GM12891 (cell line): ENCODE data around the gene ABLIM2.

ENCODE experiments used
- DNase-seq: peaks from one replicate; pipeline ENCODE4 v3.0.0; 2011; ENCODE audit warnings: low spot score; ENCODE audit not compliant: insufficient read length
- FAIRE-seq: peaks from 2 replicates; lab custom pipeline; 2011; peaks lifted over from hg19 to GRCh38; lab: Jason Lieb, UNC
- PAX5 ChIP-seq: IDR thresholded peaks from 2 replicates; pipeline ENCODE4 v1.6.1; 2011; ENCODE audit warnings: low read length, moderate library complexity, mild to moderate bottlenecking; ENCODE audit not compliant: insufficient read depth, severe bottlenecking
- POLR2A ChIP-seq: IDR thresholded peaks from 2 replicates; pipeline ENCODE4 v1.6.1; 2011; ENCODE audit warnings: low read depth, low read length, control low read depth
- POLR2AphosphoS5 ChIP-seq: IDR thresholded peaks from 2 replicates; pipeline ENCODE4 v1.6.1; 2011; ENCODE audit warnings: low read depth, low read length, control low read depth
- POU2F2 ChIP-seq: IDR thresholded peaks from 2 replicates; pipeline ENCODE4 v1.6.1; 2011; ENCODE audit warnings: low read depth, mild to moderate bottlenecking, control low read depth, low read length, moderate library complexity
- SPI1 ChIP-seq: IDR thresholded peaks from 2 replicates; pipeline ENCODE4 v1.6.1; 2011; ENCODE audit warnings: low read depth, low read length, control low read depth
- TAF1 ChIP-seq: IDR thresholded peaks from 2 replicates; pipeline ENCODE4 v1.6.1; 2011; ENCODE audit warnings: low read depth, low read length, control low read depth

Gene ABLIM2

GRCh38 chr4:8045909-8046308 lies 112.7 kb downstream of the ABLIM2 start:
- DNase-seq = no peak
- no peak for FAIRE-seq
- no peak for TF ChIP-seq POLR2A
- no peak for TF ChIP-seq SPI1
- no peak for TF ChIP-seq TAF1
- TF ChIP-seq POU2F2 = no peak
- no peak for TF ChIP-seq POLR2AphosphoS5
- TF ChIP-seq PAX5 = no peak

- FAIRE-seq (no peak), DNase-seq (no peak)
- TF ChIP-seq TAF1 (no peak), POLR2AphosphoS5 (no peak), POU2F2 (no peak), PAX5 (no peak), POLR2A (no peak), SPI1 (no peak)
Observed at GRCh38 chr4:8044699-8045098, 113.9 kb downstream of the ABLIM2 start.

DNA sequence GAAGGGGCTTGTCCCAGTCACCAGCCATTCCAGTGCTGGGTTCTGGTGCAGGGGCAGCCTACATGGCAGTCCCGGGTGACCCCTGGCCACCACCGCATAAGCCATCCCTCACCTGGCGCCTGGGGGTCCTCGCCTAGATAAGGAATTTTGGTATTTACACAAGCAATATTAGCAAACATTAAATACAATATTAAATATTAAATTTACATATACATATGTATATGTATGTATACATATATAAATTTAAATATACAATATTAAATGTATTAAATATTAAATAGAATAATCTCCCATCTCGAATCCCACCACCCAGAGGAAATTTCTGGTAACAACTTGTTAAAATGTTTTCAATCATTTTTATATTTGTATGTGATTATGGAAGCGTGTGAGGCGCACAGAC lies 114.4 kb downstream of the ABLIM2 start:
- DNase-seq (no peak), FAIRE-seq (no peak)
- TF ChIP-seq POLR2A (no peak), PAX5 (no peak), POLR2AphosphoS5 (no peak), TAF1 (no peak), SPI1 (no peak), POU2F2 (no peak)

- TF ChIP-seq POLR2AphosphoS5 = no peak
- TF ChIP-seq POU2F2 = no peak
- no peak for TF ChIP-seq POLR2A
- no peak for TF ChIP-seq PAX5
- no peak for TF ChIP-seq SPI1
- no peak for TF ChIP-seq TAF1
Observed at GRCh38 chr4:8043596-8043995, 115.0 kb downstream of the ABLIM2 start.

GRCh38 chr4:8041868-8042267 lies 116.7 kb downstream of the ABLIM2 start:
- FAIRE-seq (no peak), DNase-seq (no peak)
- no peak for TF ChIP-seq POLR2AphosphoS5
- no peak for TF ChIP-seq TAF1
- TF ChIP-seq PAX5 = no peak
- TF ChIP-seq POU2F2 = no peak
- no peak for TF ChIP-seq POLR2A
- no peak for TF ChIP-seq SPI1

More at GRCh38 chr4:8043596-8043995, 115.0 kb downstream of the ABLIM2 start:
- DNase-seq (no peak), FAIRE-seq (no peak)

GRCh38 chr4:8041172-8041571 lies 117.4 kb downstream of the ABLIM2 start:
- FAIRE-seq = no peak

DNA sequence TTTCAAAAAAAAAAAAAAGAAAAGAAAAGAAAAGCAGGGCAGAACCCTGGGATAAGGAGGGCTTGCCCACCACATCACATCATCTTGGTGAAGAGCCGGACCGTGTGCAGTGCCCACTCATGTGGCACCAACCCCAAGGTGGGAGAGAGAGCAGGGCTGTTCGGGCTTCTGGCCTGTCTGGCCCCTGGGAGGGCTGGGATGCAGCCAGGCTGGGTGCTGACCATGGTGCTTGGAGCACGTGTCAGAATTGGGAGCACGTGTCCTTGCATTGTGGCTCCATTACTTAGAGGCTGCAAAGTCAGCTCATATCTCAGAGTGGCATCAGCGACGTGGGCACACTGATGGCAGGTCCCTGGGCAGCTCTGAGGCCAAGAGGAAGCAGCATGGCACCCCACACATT lies 118.0 kb downstream of the ABLIM2 start:
- no peak for FAIRE-seq
- TF ChIP-seq PAX5 = no peak
- no peak for TF ChIP-seq POLR2AphosphoS5
- TF ChIP-seq TAF1 = no peak
- no peak for TF ChIP-seq SPI1
- DNase-seq = no peak

More at GRCh38 chr4:8041172-8041571, 117.4 kb downstream of the ABLIM2 start:
- no peak for DNase-seq
- TF ChIP-seq POU2F2 (no peak), TAF1 (no peak), POLR2A (no peak), PAX5 (no peak), POLR2AphosphoS5 (no peak)

GRCh38 chr4:8039853-8040252 lies 118.8 kb downstream of the ABLIM2 start:
- no peak for DNase-seq
- TF ChIP-seq POU2F2 = no peak
- no peak for TF ChIP-seq TAF1
- no peak for TF ChIP-seq PAX5
- no peak for TF ChIP-seq POLR2A
- TF ChIP-seq SPI1 = no peak
- TF ChIP-seq POLR2AphosphoS5 = no peak
- FAIRE-seq = no peak

DNA sequence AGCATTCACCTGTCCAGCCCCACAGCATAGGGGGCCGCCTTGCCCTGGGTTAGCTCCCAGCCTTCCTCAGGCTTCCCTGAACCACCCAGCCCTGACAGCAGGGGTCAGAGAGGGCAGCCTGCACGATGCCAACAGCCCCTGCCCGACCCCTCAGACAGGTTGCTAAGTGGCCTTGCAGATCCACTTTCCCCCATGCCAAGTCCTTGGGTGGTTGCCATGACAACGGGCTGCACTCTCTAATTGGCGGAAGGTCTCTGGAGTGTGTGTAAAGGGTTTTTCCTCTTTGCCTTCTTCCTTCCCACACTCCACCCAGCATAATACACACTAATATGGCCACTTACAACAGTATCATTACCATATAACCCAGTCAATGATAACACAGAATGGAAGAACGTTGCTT lies 119.3 kb downstream of the ABLIM2 start:
- DNase-seq (no peak), FAIRE-seq (no peak)
- no peak for TF ChIP-seq TAF1
- no peak for TF ChIP-seq POU2F2

- FAIRE-seq = no peak
- no peak for TF ChIP-seq PAX5
- DNase-seq = no peak
Observed at GRCh38 chr4:8038719-8039251, 119.8 kb downstream of the ABLIM2 start.

DNA sequence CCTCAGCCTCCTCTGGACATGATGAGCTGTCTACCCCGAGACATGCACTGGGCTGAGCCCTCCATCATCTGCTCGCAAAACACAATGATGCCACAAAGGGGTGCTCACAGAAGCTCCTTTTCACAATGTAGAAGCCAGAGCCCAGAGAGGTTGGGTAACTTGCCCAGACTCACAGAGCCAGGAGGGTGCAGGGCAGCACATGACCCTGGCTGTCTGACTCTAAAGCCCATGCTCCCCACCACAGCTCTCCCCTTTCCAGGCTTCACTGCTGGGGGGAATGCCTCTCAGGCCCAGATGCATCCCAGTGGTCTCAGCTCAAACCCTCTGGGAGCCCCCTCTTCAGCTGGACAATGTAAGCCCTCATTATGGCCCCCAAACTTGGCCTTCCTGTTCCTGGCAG lies 120.5 kb downstream of the ABLIM2 start:
- no peak for FAIRE-seq

GRCh38 chr4:8037150-8037769 lies 121.4 kb downstream of the ABLIM2 start:
- no peak for FAIRE-seq

More for the DNA sequence above, 120.5 kb downstream of the ABLIM2 start:
- no peak for TF ChIP-seq POU2F2
- no peak for TF ChIP-seq SPI1
- DNase-seq = no peak

More at GRCh38 chr4:8037150-8037769, 121.4 kb downstream of the ABLIM2 start:
- no peak for TF ChIP-seq POLR2A
- no peak for TF ChIP-seq POLR2AphosphoS5
- TF ChIP-seq POU2F2 = no peak
- TF ChIP-seq PAX5 = no peak
- no peak for TF ChIP-seq SPI1
- TF ChIP-seq TAF1 = no peak
- no peak for DNase-seq
